ENCODE measurements around the gene SLC25A26.
"Not testable (repeated sequence)": the region's sequence is repeated elsewhere in the genome, so short reads cannot be mapped to it uniquely, and the experiment has no call there.

SLC25A26 gene

DNA sequence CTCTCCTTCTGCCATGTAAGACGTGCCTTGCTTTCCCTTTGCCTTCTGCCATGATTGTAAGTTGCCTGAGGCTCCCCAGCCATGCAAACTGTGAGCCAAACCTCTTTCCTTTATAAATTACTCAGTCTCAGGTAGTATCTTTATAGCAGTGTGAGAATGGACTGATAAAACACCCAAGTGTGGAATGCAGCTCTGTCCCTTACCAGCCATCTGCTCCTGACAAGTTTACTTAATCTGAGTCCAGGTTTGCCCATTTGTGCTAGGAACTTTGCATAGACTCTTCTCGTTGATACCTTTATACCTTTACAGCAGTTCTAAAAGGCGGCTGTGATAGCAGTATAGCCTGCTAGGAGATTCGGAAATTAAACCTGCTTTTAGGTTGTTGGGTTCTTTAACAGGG lies 48.1 kb downstream of the SLC25A26 start:
- no peak for DNase-seq

DNA sequence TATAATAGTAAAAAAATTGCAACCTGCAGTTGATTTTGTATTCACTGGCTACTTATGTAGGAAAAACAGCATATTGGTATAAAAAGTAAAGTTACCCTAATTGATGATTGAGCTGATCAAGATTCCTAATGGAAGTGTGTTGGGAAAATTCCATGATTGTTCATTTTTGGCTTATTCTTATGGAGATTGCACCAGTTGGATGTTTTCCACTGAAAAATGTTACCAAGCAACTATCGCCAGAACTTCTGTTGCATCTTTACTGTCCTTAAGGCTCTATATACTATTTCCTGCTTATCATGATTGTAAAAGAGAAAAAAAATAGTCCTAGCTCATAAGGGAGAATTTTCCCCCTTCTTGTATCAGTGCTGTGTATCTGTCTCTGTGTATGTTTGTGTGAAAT lies 48.6 kb downstream of the SLC25A26 start:
- no peak for DNase-seq

DNA sequence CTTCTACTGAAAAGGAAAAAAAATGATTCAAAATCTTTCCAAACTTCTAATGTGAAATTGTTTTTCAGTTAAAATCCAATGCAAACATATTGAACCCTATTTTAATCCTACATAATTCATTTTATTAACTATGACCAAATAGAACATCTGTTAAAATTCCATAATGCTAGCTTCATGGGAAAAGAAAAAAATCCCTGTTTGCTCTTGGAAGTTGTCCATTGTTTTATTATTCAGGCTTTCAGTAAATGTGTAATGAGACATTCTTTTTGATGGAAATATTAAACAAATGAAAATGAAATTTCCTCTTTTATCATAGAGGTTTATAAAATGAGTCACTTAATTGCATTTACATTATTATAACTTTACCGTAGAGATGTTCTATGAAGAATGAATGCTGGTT lies 49.5 kb downstream of the SLC25A26 start:
- DNase-seq, result no peak

- no peak for DNase-seq
These were observed 49.9 kb downstream of the SLC25A26 start for GRCh38 chr3:66270701-66271100.

- DNase-seq, result no peak
These were observed 50.4 kb downstream of the SLC25A26 start for GRCh38 chr3:66271231-66271630.

DNA sequence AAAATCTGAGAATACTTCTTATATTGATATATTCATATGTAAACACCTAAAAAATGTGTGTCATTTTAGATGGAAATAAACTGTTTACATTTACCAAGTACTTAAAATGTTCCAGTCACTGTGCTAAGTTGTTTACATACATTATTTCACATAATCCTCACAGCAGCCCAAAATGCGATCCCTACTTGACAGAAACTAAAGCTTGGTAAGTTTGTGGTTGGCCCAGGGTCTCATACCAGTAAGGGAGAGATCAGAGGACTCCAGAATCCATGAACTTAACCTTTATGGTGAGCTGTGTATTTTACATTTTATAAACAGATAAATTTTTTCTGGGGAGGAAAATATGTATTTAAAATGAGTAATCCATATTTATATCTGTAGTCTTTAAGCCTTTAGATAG lies 51.2 kb downstream of the SLC25A26 start:
- DNase-seq, result no peak

GRCh38 chr3:66274837-66275236 lies 54.0 kb downstream of the SLC25A26 start:
- not testable (repeated sequence) for DNase-seq

GRCh38 chr3:66276705-66277274 lies 56.0 kb downstream of the SLC25A26 start:
- peak in 43 of 58 donors; percentile 1 to 76 (median 32) for DNase-seq

GRCh38 chr3:66279168-66279567 lies 58.4 kb downstream of the SLC25A26 start:
- DNase-seq, result no peak

- DNase-seq, result no peak
These were observed 59.5 kb downstream of the SLC25A26 start for GRCh38 chr3:66280304-66280703.

DNA sequence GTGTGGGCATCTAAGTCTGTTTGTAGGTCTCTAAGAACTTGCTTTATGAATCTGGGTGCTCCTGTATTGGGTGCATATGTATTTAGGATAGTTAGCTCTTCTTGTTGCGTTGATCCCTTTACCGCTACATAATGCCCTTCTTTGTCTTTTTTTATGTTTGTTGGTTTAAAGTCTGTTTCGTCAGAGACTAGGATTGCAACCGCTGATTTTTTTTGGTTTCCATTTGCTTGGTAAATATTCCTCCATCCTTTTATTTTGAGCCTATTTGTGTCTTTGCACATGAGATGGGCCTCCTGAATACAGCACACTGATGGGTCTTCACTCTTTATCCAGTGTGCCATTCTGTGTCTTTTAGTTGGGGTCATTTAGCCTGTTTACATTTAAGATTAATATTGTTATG lies 71.1 kb downstream of the SLC25A26 start:
- not testable (repeated sequence) for DNase-seq

GRCh38 chr3:66297260-66297873 lies 76.6 kb downstream of the SLC25A26 start:
- DNase-seq, result no peak

- DNase-seq, result peak in 5 of 58 donors; percentile 1 to 9 (median 3)
These were observed 77.1 kb downstream of the SLC25A26 start for GRCh38 chr3:66297900-66298299.

- no peak for DNase-seq
These were observed 77.8 kb downstream of the SLC25A26 start for GRCh38 chr3:66298591-66298990.

GRCh38 chr3:66299085-66299484 lies 78.3 kb downstream of the SLC25A26 start:
- DNase-seq, result not testable (repeated sequence)

DNA sequence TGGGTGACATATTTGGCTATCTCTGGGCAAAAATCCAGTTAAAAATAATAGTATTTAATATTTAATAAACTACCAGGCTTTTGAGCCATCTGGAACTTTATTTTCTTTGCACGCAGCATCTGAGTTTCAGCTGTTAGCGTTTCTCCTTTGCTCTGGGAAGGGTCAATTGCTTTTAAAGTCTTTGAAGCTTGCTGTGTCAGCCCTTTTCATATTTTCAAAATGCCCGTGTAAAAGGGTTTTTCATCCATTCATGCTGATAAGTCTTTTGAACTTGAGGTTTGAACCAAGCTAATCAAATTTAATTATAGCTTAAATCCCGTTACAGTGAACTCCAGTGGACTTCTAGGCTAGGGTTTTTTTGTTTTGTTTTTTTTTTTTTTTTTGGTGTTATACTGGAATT lies 79.1 kb downstream of the SLC25A26 start:
- DNase-seq, result no peak

DNA sequence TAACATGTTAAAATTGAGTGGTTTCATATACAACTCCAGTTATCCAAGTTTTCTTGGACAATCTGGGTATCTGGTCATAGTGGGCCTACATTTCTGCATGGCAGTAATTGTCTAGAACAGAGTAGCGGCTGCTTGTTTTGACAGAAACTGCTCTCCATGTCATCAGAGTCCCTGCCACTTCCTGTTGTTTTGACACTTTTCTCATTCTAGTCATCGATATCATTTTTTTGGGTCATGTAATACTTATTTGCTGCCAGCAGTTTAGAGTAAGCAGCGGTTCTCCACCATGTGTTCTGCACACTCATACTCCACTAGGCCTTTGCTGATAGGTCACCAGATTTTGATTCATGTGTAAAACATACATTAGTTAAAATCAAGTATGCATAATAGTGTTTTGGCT lies 81.5 kb downstream of the SLC25A26 start:
- DNase-seq, result no peak

DNA sequence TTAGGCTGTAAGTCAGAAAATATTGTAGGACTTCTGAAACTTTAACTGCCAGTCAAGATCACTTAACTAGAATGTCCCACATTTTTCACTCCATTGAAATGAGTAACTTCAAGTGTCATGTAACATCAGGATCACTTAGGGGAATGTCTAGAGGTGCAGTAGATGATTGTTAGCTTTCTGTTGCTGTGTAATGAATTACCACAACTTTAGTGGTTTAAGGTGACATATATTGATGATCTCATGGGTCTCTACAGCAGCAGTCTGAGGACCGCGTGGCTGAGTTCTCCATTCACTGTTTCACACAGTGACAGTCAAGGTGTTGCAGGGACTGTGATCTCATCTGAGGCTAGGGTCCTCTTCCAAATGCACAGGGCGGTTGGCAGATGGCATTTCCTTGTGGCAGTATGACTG lies 82.7 kb downstream of the SLC25A26 start:
- DNase-seq, result no peak

DNA sequence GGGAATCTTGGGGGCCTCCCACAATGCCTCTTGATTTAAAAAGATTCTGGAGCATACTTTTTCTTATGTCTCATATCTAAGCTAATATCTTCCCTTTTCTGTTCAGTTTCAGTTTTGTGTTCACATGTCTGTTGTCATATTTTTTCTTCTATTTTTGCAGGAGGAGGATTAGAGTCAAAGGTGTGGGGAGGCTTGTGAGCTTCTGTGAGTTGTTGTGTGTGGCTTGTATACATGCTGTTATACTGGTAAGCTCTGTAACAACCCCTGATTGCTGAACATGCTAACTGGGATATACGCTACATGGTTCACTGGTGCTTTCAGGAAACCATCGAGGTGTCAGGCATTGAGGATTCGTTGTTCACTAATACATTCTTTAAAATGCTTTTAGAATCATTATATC lies 83.5 kb downstream of the SLC25A26 start:
- DNase-seq, result no peak

- DNase-seq, result not testable (repeated sequence)
These were observed 85.3 kb downstream of the SLC25A26 start for GRCh38 chr3:66306086-66306485.

DNA sequence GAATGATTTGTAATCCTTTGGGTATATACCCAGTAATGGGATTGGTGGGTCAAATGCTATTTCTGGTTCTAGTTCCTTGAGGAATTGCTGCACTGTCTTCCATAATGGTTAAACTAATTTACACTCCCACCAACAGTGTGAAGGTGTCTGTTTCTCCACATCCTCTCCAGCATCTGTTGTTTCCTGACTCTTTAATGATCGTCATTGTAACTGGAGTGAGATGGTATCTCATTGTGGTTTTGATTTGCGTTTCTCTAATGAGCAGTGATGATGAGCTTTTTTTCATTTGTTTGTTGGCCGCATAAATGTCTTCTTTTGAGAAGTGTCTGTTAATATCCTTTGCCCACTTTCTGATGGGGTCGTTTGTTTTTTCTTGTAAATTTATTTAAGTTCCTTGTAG lies 86.2 kb downstream of the SLC25A26 start:
- not testable (repeated sequence) for DNase-seq

- no peak for DNase-seq
These were observed 91.2 kb downstream of the SLC25A26 start for GRCh38 chr3:66312039-66312438.

- DNase-seq, result no peak
These were observed 93.7 kb downstream of the SLC25A26 start for GRCh38 chr3:66314455-66314854.

Measured in anterior cingulate cortex (tissue), 58 donors.